GM23338 (cell line): Measurements from ENCODE around the gene CD53. TPM values are rescaled to one million over a fixed set of nuclear protein-coding genes. Genes with fewer than 3 reads are reported as not detected.

Source experiments
- ATAC-seq: fragments of 200-7000 bp; cut with Tn5 transposase; 3 replicates; pipeline ENCODE4 v1.9.1; 2020
- DNase-seq: peaks from one replicate; pipeline ENCODE4 v3.0.0-alpha.2; 2015; ENCODE audit warnings: low spot score
- H2AFZ ChIP-seq: fragments of 200-600 bp; sonication (generic); 2 replicates; pipeline ENCODE4 v1.8.0; 2016; ENCODE audit warnings: antibody characterized with exemption, mild to moderate bottlenecking, moderate library complexity
- H3F3A ChIP-seq: fragments of 200-600 bp; sonication (generic); replicated peaks from 2 replicates; pipeline ENCODE4 v1.8.0; 2017; ENCODE audit warnings: antibody characterized with exemption, mixed run types, low read depth
- H3K27ac ChIP-seq: fragments of 200-600 bp; sonication (generic); 2 replicates; pipeline ENCODE4 v1.6.1; 2016; ENCODE audit warnings: low read depth
- H3K27me3 ChIP-seq: fragments of 200-600 bp; sonication (generic); 2 replicates; pipeline ENCODE4 v1.8.0; 2016; ENCODE audit warnings: mild to moderate bottlenecking, mixed run types, moderate library complexity; ENCODE audit not compliant: insufficient read depth
- H3K36me3 ChIP-seq: fragments of 200-600 bp; sonication (generic); 2 replicates; pipeline ENCODE4 v1.8.0; 2016; ENCODE audit warnings: mild to moderate bottlenecking; ENCODE audit not compliant: insufficient read depth
- H3K4me1 ChIP-seq: fragments of 200-600 bp; sonication (generic); 2 replicates; pipeline ENCODE4 v1.8.0; 2016; ENCODE audit warnings: mild to moderate bottlenecking, moderate library complexity; ENCODE audit not compliant: insufficient read depth
- H3K4me2 ChIP-seq: fragments of 200-600 bp; sonication (generic); 2 replicates; pipeline ENCODE4 v1.7.1; 2017; ENCODE audit warnings: mixed run types
- H3K4me3 ChIP-seq: fragments of 200-600 bp; sonication (generic); 2 replicates; pipeline ENCODE4 v1.6.1; 2016; ENCODE audit warnings: mixed run types
- H3K79me2 ChIP-seq: fragments of 200-600 bp; sonication (generic); replicated peaks from 2 replicates; pipeline ENCODE4 v1.8.0; 2017; ENCODE audit warnings: mild to moderate bottlenecking; ENCODE audit not compliant: insufficient read depth
- H3K9me2 ChIP-seq: fragments of 200-600 bp; sonication (generic); 2 replicates; pipeline ENCODE4 v1.8.0; 2017; ENCODE audit not compliant: insufficient read depth
- H4K20me1 ChIP-seq: fragments of 200-600 bp; sonication (generic); replicated peaks from 2 replicates; pipeline ENCODE4 v1.8.0; 2017; ENCODE audit warnings: mild to moderate bottlenecking; ENCODE audit not compliant: insufficient read depth
- H3K27ac Mint-ChIP-seq: 2 replicates; pipeline ENCODE4 v1.8.0; 2020; ENCODE audit warnings: inconsistent platforms, mild to moderate bottlenecking, moderate library complexity, mixed read lengths
- H3K27me3 Mint-ChIP-seq: 3 replicates; pipeline ENCODE4 v1.8.0; 2022; ENCODE audit warnings: low read depth, mild to moderate bottlenecking, moderate library complexity, mixed read lengths, inconsistent platforms; ENCODE audit not compliant: insufficient read depth, poor library complexity
- H3K36me3 Mint-ChIP-seq: 3 replicates; pipeline ENCODE4 v1.8.0; 2021; ENCODE audit warnings: low read depth, mild to moderate bottlenecking, inconsistent platforms, moderate library complexity, mixed read lengths
- H3K4me1 Mint-ChIP-seq: 3 replicates; pipeline ENCODE4 v1.8.0; 2020; ENCODE audit warnings: mild to moderate bottlenecking, inconsistent platforms, mixed read lengths
- H3K4me3 Mint-ChIP-seq: 3 replicates; pipeline ENCODE4 v1.8.0; 2021; ENCODE audit warnings: moderate library complexity, mild to moderate bottlenecking, inconsistent platforms, mixed read lengths
- H3K9me3 Mint-ChIP-seq: 3 replicates; pipeline ENCODE4 v1.8.0; 2020; ENCODE audit warnings: moderate library complexity, mild to moderate bottlenecking, inconsistent platforms, mixed read lengths
- CREB1 ChIP-seq: fragments of 250-450 bp; sonication (Bioruptor Pico); IDR thresholded peaks from 2 replicates; pipeline ENCODE4 v1.5.0; 2020; ENCODE audit warnings: low read depth, mild to moderate bottlenecking, moderate library complexity
- CTCF ChIP-seq, 2 experiments: fragments of 200-600 bp in 1 of 2; sonication (generic) in 1 of 2; conservative IDR thresholded peaks; 2 replicates each; pipeline versions ENCODE4 v1.5.1 to v1.6.1; 2016 to 2017; ENCODE audit warnings: antibody characterized with exemption in 2 of 2, low read depth in 2 of 2, mild to moderate bottlenecking in 2 of 2, moderate library complexity in 1 of 2
- ETS1 ChIP-seq: IDR thresholded peaks from 2 replicates; pipeline ENCODE4 v1.6.1; 2016; ENCODE audit warnings: antibody characterized with exemption
- EZH2 ChIP-seq: fragments of 200-600 bp; sonication (generic); IDR thresholded peaks from one replicate; pipeline ENCODE4 v1.8.0; 2017; ENCODE audit warnings: antibody characterized with exemption, mild to moderate bottlenecking, low read depth; ENCODE audit not compliant: unreplicated experiment
- EZH2phosphoT487 ChIP-seq: fragments of 200-600 bp; sonication (generic); IDR thresholded peaks from one replicate; pipeline ENCODE4 v1.8.1; 2018; ENCODE audit warnings: antibody characterized with exemption; ENCODE audit not compliant: unreplicated experiment
- JUNB ChIP-seq: IDR thresholded peaks from one replicate; pipeline ENCODE4 v1.6.1; 2016; ENCODE audit warnings: antibody characterized with exemption; ENCODE audit not compliant: unreplicated experiment
- NANOG ChIP-seq: IDR thresholded peaks from 2 replicates; pipeline ENCODE4 v1.6.1; 2016; ENCODE audit warnings: antibody characterized with exemption, borderline replicate concordance
- POLR2AphosphoS5 ChIP-seq: IDR thresholded peaks from 2 replicates; pipeline ENCODE4 v1.6.1; 2016; ENCODE audit warnings: antibody characterized with exemption, low read depth
- STAT1 ChIP-seq: IDR thresholded peaks from one replicate; pipeline ENCODE4 v1.6.1; 2016; ENCODE audit warnings: antibody characterized with exemption; ENCODE audit not compliant: unreplicated experiment
- ZNF114 ChIP-seq: fragments of 250-450 bp; sonication (Bioruptor Pico); IDR thresholded peaks from 2 replicates; pipeline ENCODE4 v1.5.0; 2020; ENCODE audit warnings: mild to moderate bottlenecking, moderate library complexity
- ZNF331 ChIP-seq: fragments of 250-450 bp; sonication (Bioruptor Pico); IDR thresholded peaks from 2 replicates; pipeline ENCODE4 v1.5.0; 2020; ENCODE audit warnings: low read depth, mild to moderate bottlenecking, moderate library complexity
- polyA plus RNA-seq: library from polyadenylated mRNA; unstranded; fragments of >200 nt; fragmentation: Nextera tagmentation; extraction: Ambion mirVana; gene quantifications from 2 replicates; pipeline ENCODE4 v1.2.1, GENCODE V29; 2016
- total RNA-seq: library from RNA; depleted of rRNA; stranded (reverse); fragments of >200 nt; shearing (Covaris generic); gene quantifications from 2 replicates; pipeline ENCODE4 v1.2.3, GENCODE V29; 2014
- TF ChIP-seq, protein P1 (sequence below): fragments of 250-450 bp; sonication (Bioruptor Pico); IDR thresholded peaks from 2 replicates; pipeline ENCODE4 v1.5.0; 2020; ENCODE audit warnings: mild to moderate bottlenecking, moderate library complexity
- TF ChIP-seq, protein P2 (sequence below): IDR thresholded peaks from one replicate; pipeline ENCODE4 v1.6.1; 2018; ENCODE audit warnings: antibody characterized with exemption; ENCODE audit not compliant: unreplicated experiment

Gene CD53
- total and polyA plus RNA-seq, 2 experiments from 2014 or later, result 0.28 to 0.70 TPM

DNA sequence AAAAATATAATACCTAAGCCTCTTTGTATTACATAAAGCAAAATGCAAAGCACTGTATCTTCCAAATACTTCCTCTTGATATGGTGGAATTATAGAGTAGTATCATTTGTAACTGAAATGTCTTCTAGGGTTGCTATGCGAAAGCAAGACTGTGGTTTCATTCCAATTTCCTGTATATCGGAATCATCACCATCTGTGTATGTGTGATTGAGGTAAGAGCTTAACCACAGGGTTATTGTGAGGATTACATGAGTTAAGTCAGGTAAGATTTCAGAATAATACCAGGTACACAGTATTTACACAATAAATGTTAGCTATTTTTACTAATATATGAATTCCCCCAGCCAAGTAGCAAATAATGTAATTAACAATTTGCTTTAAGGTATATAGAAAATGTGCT, 24.7 kb downstream of the CD53 start:
- no peak overlapping the region for H3K27ac Mint-ChIP-seq
- H3K9me3 Mint-ChIP-seq, result no peaks in the 10 kb centered on the region
- Histone ChIP-seq H4K20me1 (no peaks in the 10 kb centered on the region), H2AFZ (no peak overlapping the region), H3K79me2 (no peaks in the 10 kb centered on the region), H3K27ac (no peak overlapping the region), H3K4me3 (no peak overlapping the region), H3K4me2 (no peak overlapping the region), H3F3A (no peaks in the 10 kb centered on the region), H3K4me1 (no peaks in the 10 kb centered on the region), H3K9me2 (peaks cover 4% of the 10 kb centered on the region; the same call in 1 of the 2 replicates), H3K27me3 (no peaks in the 10 kb centered on the region), H3K36me3 (no peaks in the 10 kb centered on the region)
- no peak for TF ChIP-seq CTCF (conservative IDR thresholded peaks at IDR 0.05; ENCODE audit: low read depth in 2 of 2)
- TF ChIP-seq JUNB, result no peak
- no peak for TF ChIP-seq CREB1 (CRISPR knock-in tag)
- TF ChIP-seq ZNF114, result no peak
- TF ChIP-seq EZH2, result no peak
- TF ChIP-seq ZNF331 (CRISPR knock-in tag), result no peak
- TF ChIP-seq, protein P1, sequence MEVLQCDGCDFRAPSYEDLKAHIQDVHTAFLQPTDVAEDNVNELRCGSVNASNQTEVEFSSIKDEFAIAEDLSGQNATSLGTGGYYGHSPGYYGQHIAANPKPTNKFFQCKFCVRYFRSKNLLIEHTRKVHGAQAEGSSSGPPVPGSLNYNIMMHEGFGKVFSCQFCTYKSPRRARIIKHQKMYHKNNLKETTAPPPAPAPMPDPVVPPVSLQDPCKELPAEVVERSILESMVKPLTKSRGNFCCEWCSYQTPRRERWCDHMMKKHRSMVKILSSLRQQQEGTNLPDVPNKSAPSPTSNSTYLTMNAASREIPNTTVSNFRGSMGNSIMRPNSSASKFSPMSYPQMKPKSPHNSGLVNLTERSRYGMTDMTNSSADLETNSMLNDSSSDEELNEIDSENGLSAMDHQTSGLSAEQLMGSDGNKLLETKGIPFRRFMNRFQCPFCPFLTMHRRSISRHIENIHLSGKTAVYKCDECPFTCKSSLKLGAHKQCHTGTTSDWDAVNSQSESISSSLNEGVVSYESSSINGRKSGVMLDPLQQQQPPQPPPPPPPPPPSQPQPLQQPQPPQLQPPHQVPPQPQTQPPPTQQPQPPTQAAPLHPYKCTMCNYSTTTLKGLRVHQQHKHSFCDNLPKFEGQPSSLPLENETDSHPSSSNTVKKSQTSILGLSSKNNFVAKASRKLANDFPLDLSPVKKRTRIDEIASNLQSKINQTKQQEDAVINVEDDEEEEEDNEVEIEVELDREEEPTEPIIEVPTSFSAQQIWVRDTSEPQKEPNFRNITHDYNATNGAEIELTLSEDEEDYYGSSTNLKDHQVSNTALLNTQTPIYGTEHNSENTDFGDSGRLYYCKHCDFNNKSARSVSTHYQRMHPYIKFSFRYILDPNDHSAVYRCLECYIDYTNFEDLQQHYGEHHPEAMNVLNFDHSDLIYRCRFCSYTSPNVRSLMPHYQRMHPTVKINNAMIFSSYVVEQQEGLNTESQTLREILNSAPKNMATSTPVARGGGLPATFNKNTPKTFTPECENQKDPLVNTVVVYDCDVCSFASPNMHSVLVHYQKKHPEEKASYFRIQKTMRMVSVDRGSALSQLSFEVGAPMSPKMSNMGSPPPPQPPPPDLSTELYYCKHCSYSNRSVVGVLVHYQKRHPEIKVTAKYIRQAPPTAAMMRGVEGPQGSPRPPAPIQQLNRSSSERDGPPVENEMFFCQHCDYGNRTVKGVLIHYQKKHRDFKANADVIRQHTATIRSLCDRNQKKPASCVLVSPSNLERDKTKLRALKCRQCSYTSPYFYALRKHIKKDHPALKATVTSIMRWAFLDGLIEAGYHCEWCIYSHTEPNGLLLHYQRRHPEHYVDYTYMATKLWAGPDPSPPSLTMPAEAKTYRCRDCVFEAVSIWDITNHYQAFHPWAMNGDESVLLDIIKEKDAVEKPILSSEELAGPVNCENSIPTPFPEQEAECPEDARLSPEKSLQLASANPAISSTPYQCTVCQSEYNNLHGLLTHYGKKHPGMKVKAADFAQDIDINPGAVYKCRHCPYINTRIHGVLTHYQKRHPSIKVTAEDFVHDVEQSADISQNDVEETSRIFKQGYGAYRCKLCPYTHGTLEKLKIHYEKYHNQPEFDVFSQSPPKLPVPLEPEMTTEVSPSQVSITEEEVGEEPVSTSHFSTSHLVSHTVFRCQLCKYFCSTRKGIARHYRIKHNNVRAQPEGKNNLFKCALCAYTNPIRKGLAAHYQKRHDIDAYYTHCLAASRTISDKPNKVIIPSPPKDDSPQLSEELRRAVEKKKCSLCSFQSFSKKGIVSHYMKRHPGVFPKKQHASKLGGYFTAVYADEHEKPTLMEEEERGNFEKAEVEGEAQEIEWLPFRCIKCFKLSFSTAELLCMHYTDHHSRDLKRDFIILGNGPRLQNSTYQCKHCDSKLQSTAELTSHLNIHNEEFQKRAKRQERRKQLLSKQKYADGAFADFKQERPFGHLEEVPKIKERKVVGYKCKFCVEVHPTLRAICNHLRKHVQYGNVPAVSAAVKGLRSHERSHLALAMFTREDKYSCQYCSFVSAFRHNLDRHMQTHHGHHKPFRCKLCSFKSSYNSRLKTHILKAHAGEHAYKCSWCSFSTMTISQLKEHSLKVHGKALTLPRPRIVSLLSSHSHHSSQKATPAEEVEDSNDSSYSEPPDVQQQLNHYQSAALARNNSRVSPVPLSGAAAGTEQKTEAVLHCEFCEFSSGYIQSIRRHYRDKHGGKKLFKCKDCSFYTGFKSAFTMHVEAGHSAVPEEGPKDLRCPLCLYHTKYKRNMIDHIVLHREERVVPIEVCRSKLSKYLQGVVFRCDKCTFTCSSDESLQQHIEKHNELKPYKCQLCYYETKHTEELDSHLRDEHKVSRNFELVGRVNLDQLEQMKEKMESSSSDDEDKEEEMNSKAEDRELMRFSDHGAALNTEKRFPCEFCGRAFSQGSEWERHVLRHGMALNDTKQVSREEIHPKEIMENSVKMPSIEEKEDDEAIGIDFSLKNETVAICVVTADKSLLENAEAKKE, result no peak
- TF ChIP-seq ETS1, result no peak
- TF ChIP-seq STAT1, result no peak
- TF ChIP-seq NANOG, result no peak
- TF ChIP-seq, protein P2, sequence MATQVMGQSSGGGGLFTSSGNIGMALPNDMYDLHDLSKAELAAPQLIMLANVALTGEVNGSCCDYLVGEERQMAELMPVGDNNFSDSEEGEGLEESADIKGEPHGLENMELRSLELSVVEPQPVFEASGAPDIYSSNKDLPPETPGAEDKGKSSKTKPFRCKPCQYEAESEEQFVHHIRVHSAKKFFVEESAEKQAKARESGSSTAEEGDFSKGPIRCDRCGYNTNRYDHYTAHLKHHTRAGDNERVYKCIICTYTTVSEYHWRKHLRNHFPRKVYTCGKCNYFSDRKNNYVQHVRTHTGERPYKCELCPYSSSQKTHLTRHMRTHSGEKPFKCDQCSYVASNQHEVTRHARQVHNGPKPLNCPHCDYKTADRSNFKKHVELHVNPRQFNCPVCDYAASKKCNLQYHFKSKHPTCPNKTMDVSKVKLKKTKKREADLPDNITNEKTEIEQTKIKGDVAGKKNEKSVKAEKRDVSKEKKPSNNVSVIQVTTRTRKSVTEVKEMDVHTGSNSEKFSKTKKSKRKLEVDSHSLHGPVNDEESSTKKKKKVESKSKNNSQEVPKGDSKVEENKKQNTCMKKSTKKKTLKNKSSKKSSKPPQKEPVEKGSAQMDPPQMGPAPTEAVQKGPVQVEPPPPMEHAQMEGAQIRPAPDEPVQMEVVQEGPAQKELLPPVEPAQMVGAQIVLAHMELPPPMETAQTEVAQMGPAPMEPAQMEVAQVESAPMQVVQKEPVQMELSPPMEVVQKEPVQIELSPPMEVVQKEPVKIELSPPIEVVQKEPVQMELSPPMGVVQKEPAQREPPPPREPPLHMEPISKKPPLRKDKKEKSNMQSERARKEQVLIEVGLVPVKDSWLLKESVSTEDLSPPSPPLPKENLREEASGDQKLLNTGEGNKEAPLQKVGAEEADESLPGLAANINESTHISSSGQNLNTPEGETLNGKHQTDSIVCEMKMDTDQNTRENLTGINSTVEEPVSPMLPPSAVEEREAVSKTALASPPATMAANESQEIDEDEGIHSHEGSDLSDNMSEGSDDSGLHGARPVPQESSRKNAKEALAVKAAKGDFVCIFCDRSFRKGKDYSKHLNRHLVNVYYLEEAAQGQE, result no peak
- no peak for TF ChIP-seq EZH2phosphoT487
- TF ChIP-seq POLR2AphosphoS5, result no peak
- no peaks in the 10 kb centered on the region for H3K27me3 Mint-ChIP-seq
- H3K36me3 Mint-ChIP-seq, result no peaks in the 10 kb centered on the region
- no peak overlapping the region for H3K4me3 Mint-ChIP-seq
- H3K4me1 Mint-ChIP-seq, result peaks cover 3% of the 10 kb centered on the region; the same call in 2 of the 3 replicates
- ATAC-seq, result no peak
- DNase-seq, result no peak
